Measurements from ENCODE around the gene JAZF1. TPM values are rescaled to one million over a fixed set of nuclear protein-coding genes. Genes with fewer than 3 reads are reported as not detected.

Gene JAZF1
- total and polyA plus RNA-seq, 2 experiments from 2014 or later: 9.5 to 12.1 TPM

- Histone ChIP-seq H3K27me3 (no peaks in the 10 kb centered on the region), H3K9me2 (replicated peaks; ENCODE audit: insufficient read depth) (no peaks in the 10 kb centered on the region), H3K9me3 (ENCODE audit: low read depth) (no peaks in the 10 kb centered on the region), H2AFZ (no peak overlapping the region), H3K4me2 (no peak overlapping the region), H3K36me3 (replicated peaks; ENCODE audit: insufficient read depth, low read depth) (no peaks in the 10 kb centered on the region), H3K27ac (no peak overlapping the region), H3K79me2 (no peaks in the 10 kb centered on the region), H4K20me1 (ENCODE audit: insufficient read depth, poor library complexity, severe bottlenecking) (no peaks in the 10 kb centered on the region), H3K4me3 (no peak overlapping the region), H3K4me1 (ENCODE audit: insufficient read depth) (no peaks in the 10 kb centered on the region)
- 98% methylated on average over 5 of the region's 5 CpGs for WGBS (ENCODE audit: low lambda C conversion rate, missing lambda C conversion rate)
- TF ChIP-seq EZH2 (IDR thresholded peaks at IDR 0.05; ENCODE audit: borderline replicate concordance) (no peak), EZH2phosphoT487 (IDR thresholded peaks at IDR 0.05; ENCODE audit: low read depth, severe bottlenecking, unreplicated experiment) (no peak)
- no peak for DNase-seq (ENCODE audit: low spot score)
Observed at GRCh38 chr7:28203508-28204240, 23.1 kb upstream of the JAZF1 start.

GRCh38 chr7:28202222-28202621, 21.6 kb upstream of the JAZF1 start:
- Histone ChIP-seq H3K4me1 (ENCODE audit: insufficient read depth) (no peaks in the 10 kb centered on the region), H3K27ac (no peak overlapping the region), H2AFZ (no peak overlapping the region), H3K4me2 (no peak overlapping the region), H3K79me2 (no peaks in the 10 kb centered on the region), H4K20me1 (ENCODE audit: insufficient read depth, poor library complexity, severe bottlenecking) (no peaks in the 10 kb centered on the region), H3K9me3 (ENCODE audit: low read depth) (no peaks in the 10 kb centered on the region), H3K4me3 (no peak overlapping the region), H3K27me3 (no peaks in the 10 kb centered on the region), H3K36me3 (replicated peaks; ENCODE audit: insufficient read depth, low read depth) (no peaks in the 10 kb centered on the region), H3K9me2 (replicated peaks; ENCODE audit: insufficient read depth) (no peaks in the 10 kb centered on the region)
- 96% methylated on average over 9 of the region's 9 CpGs for WGBS (ENCODE audit: low lambda C conversion rate, missing lambda C conversion rate)
- DNase-seq (ENCODE audit: low spot score): no peak
- TF ChIP-seq, protein P1, sequence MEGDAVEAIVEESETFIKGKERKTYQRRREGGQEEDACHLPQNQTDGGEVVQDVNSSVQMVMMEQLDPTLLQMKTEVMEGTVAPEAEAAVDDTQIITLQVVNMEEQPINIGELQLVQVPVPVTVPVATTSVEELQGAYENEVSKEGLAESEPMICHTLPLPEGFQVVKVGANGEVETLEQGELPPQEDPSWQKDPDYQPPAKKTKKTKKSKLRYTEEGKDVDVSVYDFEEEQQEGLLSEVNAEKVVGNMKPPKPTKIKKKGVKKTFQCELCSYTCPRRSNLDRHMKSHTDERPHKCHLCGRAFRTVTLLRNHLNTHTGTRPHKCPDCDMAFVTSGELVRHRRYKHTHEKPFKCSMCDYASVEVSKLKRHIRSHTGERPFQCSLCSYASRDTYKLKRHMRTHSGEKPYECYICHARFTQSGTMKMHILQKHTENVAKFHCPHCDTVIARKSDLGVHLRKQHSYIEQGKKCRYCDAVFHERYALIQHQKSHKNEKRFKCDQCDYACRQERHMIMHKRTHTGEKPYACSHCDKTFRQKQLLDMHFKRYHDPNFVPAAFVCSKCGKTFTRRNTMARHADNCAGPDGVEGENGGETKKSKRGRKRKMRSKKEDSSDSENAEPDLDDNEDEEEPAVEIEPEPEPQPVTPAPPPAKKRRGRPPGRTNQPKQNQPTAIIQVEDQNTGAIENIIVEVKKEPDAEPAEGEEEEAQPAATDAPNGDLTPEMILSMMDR (IDR thresholded peaks at IDR 0.05; ENCODE audit: poor library complexity): no peak
- no peak for TF ChIP-seq EZH2phosphoT487 (IDR thresholded peaks at IDR 0.05; ENCODE audit: low read depth, severe bottlenecking, unreplicated experiment)
- TF ChIP-seq EZH2 (IDR thresholded peaks at IDR 0.05; ENCODE audit: borderline replicate concordance): no peak

DNA sequence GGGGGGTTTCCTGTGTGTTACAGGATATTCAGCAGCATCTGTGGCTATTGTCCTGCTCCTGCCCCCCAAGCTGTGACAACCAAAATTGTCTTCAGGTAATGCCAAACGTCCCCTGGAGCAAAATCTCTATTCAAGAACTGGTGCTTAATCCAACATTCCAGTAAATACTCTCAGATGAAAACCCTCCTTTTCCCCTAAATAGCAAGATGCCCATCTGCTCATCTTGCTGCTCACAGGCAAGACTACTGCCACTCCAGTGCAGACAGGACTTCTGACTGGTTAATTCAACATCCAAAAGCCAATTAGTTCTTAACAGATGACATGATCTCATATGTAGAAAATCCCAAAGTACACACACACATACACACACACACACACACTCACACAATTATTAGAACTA, 20.5 kb upstream of the JAZF1 start:
- no peaks in the 10 kb centered on the region for H3K27me3 ChIP-seq
- H3K36me3 ChIP-seq (replicated peaks; ENCODE audit: insufficient read depth, low read depth): no peaks in the 10 kb centered on the region
- TF ChIP-seq EZH2 (IDR thresholded peaks at IDR 0.05; ENCODE audit: borderline replicate concordance): no peak
- TF ChIP-seq, protein P1 (IDR thresholded peaks at IDR 0.05; ENCODE audit: poor library complexity): no peak
- no peak for TF ChIP-seq EZH2phosphoT487 (IDR thresholded peaks at IDR 0.05; ENCODE audit: low read depth, severe bottlenecking, unreplicated experiment)
- H3K27ac ChIP-seq: no peak overlapping the region
- no peaks in the 10 kb centered on the region for H3K4me1 ChIP-seq (ENCODE audit: insufficient read depth)
- no peaks in the 10 kb centered on the region for H4K20me1 ChIP-seq (ENCODE audit: insufficient read depth, poor library complexity, severe bottlenecking)
- no peaks in the 10 kb centered on the region for H3K9me3 ChIP-seq (ENCODE audit: low read depth)
- 45% methylated on average over 1 of the region's 1 CpG for WGBS (ENCODE audit: low lambda C conversion rate, missing lambda C conversion rate)
- no peak for DNase-seq (ENCODE audit: low spot score)
- H2AFZ ChIP-seq: no peak overlapping the region
- H3K4me2 ChIP-seq: no peak overlapping the region
- H3K79me2 ChIP-seq: no peaks in the 10 kb centered on the region
- H3K4me3 ChIP-seq: no peak overlapping the region
- no peaks in the 10 kb centered on the region for H3K9me2 ChIP-seq (replicated peaks; ENCODE audit: insufficient read depth)

- TF ChIP-seq, protein P1 (IDR thresholded peaks at IDR 0.05; ENCODE audit: poor library complexity): no peak
- TF ChIP-seq EZH2phosphoT487 (IDR thresholded peaks at IDR 0.05; ENCODE audit: low read depth, severe bottlenecking, unreplicated experiment): no peak
- no peak for TF ChIP-seq EZH2 (IDR thresholded peaks at IDR 0.05; ENCODE audit: borderline replicate concordance)
- H3K36me3 ChIP-seq (replicated peaks; ENCODE audit: insufficient read depth, low read depth): no peaks in the 10 kb centered on the region
- no peak overlapping the region for H2AFZ ChIP-seq
- H3K4me2 ChIP-seq: no peak overlapping the region
- no peaks in the 10 kb centered on the region for H3K27me3 ChIP-seq
- H3K9me2 ChIP-seq (replicated peaks; ENCODE audit: insufficient read depth): no peaks in the 10 kb centered on the region
- no peak for DNase-seq (ENCODE audit: low spot score)
- no peaks in the 10 kb centered on the region for H3K4me1 ChIP-seq (ENCODE audit: insufficient read depth)
- H3K27ac ChIP-seq: no peak overlapping the region
- WGBS (ENCODE audit: low lambda C conversion rate, missing lambda C conversion rate): 88% methylated on average over 2 of the region's 2 CpGs
- H3K79me2 ChIP-seq: no peaks in the 10 kb centered on the region
- H4K20me1 ChIP-seq (ENCODE audit: insufficient read depth, poor library complexity, severe bottlenecking): no peaks in the 10 kb centered on the region
- H3K4me3 ChIP-seq: no peak overlapping the region
- H3K9me3 ChIP-seq (ENCODE audit: low read depth): no peaks in the 10 kb centered on the region
Observed at GRCh38 chr7:28200598-28200997, 20.0 kb upstream of the JAZF1 start.

All from hepatocyte (in vitro differentiated cells).